ENCODE measurements around the gene TMTC4. TPM values are rescaled to one million over a fixed set of nuclear protein-coding genes. Genes with fewer than 3 reads are reported as not detected.

Gene TMTC4
- total RNA-seq, 1 experiment from 2014 or later: 28.1 TPM

DNA sequence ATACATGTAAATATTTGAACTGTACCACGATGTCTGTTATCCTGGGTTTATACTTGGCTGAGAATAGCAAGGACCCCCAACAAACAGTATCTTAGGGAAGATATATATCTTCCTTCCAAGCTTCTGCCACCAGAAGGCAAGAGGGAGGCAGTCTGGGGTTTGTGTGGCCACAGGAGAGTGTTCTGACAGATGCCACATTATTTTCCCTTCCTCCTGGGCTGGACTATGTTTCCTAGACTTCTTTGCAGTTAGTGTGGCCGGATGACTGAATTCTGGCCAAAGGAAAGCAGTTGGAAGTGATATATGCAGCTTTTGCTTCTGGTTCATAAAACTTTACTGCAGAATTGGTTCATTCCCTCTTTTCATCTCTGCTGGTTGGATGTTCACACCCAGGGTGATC lies 39.9 kb upstream of the TMTC4 start:
- H4K91ac ChIP-seq (ENCODE audit: insufficient read length, low read depth, low read length): no peak overlapping the region
- no peak overlapping the region for H3K4ac ChIP-seq (ENCODE audit: low read depth, low read length)
- Mint-ChIP-seq H3K27ac (no peak overlapping the region), H3K9me3 (peaks cover 0 to 2% of the 10 kb centered on the region in 2 experiments; a peak in 1 of 5 replicates), H3K27me3 (ENCODE audit: low read depth) (no peaks in the 10 kb centered on the region; the same call in 1 of the 2 replicates), H3K4me3 (no peak overlapping the region), H3K4me1 (no peaks in the 10 kb centered on the region), H3K36me3 (ENCODE audit: insufficient read depth in 1 of 3, low read depth in 3 of 3) (no peaks in the 10 kb centered on the region)
- H4K20me1 ChIP-seq (ENCODE audit: control insufficient read depth, insufficient read depth, insufficient read length): no peaks in the 10 kb centered on the region
- TF ChIP-seq, protein P1, sequence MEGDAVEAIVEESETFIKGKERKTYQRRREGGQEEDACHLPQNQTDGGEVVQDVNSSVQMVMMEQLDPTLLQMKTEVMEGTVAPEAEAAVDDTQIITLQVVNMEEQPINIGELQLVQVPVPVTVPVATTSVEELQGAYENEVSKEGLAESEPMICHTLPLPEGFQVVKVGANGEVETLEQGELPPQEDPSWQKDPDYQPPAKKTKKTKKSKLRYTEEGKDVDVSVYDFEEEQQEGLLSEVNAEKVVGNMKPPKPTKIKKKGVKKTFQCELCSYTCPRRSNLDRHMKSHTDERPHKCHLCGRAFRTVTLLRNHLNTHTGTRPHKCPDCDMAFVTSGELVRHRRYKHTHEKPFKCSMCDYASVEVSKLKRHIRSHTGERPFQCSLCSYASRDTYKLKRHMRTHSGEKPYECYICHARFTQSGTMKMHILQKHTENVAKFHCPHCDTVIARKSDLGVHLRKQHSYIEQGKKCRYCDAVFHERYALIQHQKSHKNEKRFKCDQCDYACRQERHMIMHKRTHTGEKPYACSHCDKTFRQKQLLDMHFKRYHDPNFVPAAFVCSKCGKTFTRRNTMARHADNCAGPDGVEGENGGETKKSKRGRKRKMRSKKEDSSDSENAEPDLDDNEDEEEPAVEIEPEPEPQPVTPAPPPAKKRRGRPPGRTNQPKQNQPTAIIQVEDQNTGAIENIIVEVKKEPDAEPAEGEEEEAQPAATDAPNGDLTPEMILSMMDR (conservative IDR thresholded peaks at IDR 0.05): no peak
- H3K18ac ChIP-seq (ENCODE audit: insufficient read length, low read depth, low read length): no peak overlapping the region
- no peaks in the 10 kb centered on the region for H3K79me2 ChIP-seq (ENCODE audit: insufficient read depth, low read length)
- H3K4me1 ChIP-seq (ENCODE audit: insufficient read depth, low read length): no peaks in the 10 kb centered on the region
- H3K4me2 ChIP-seq (ENCODE audit: insufficient read depth, insufficient read length, low read length): no peak overlapping the region
- no peaks in the 10 kb centered on the region for H3K79me1 ChIP-seq (ENCODE audit: insufficient read depth, low read depth, low read length, poor library complexity, severe bottlenecking)
- H3K23me2 ChIP-seq (ENCODE audit: insufficient read length, low read depth, low read length, poor library complexity, severe bottlenecking): no peaks in the 10 kb centered on the region
- H3K23ac ChIP-seq (ENCODE audit: insufficient read length, low read depth, low read length): no peak overlapping the region
- H2BK120ac ChIP-seq (ENCODE audit: low read depth, low read length, poor library complexity, severe bottlenecking): no peak overlapping the region
- no peak overlapping the region for H3K9ac ChIP-seq (ENCODE audit: extremely low read depth, insufficient read length, low read length)
- H2AFZ ChIP-seq (ENCODE audit: low read length): no peak overlapping the region
- no peak overlapping the region for H3K27ac ChIP-seq (ENCODE audit: insufficient read length, low read depth, low read length)
- H3K9me3 ChIP-seq (ENCODE audit: control insufficient read depth, low read depth, low read length): no peaks in the 10 kb centered on the region
- no peak overlapping the region for H2BK12ac ChIP-seq (ENCODE audit: insufficient read length, low read depth, low read length)
- H2BK15ac ChIP-seq (ENCODE audit: low read depth, low read length): no peak overlapping the region
- H2BK5ac ChIP-seq (ENCODE audit: insufficient read length, low read length): no peak overlapping the region
- no peak overlapping the region for H3K14ac ChIP-seq (ENCODE audit: insufficient read depth, low read length)
- H3K27me3 ChIP-seq (ENCODE audit: insufficient read depth, low read length): no peaks in the 10 kb centered on the region
- H2BK20ac ChIP-seq (ENCODE audit: low read depth, low read length, poor library complexity, severe bottlenecking): no peak overlapping the region
- H3K56ac ChIP-seq (ENCODE audit: insufficient read length, low read depth, low read length): no peak overlapping the region
- no peak overlapping the region for H4K5ac ChIP-seq (ENCODE audit: insufficient read length, low read depth, low read length)
- no peak for DNase-seq
- no CpG with 5 or more reads among the region's 2 CpGs for WGBS (ENCODE audit: extremely low coverage, insufficient read length, low lambda C conversion rate)
- no peak overlapping the region for H2AK5ac ChIP-seq (ENCODE audit: insufficient read length, low read length)
- no peak overlapping the region for H3T11ph ChIP-seq (ENCODE audit: low read length)
- no peak overlapping the region for H4K8ac ChIP-seq (replicated peaks; ENCODE audit: insufficient read length, low read depth, low read length)
